Measurements from ENCODE around the gene HEPHL1.

DNA sequence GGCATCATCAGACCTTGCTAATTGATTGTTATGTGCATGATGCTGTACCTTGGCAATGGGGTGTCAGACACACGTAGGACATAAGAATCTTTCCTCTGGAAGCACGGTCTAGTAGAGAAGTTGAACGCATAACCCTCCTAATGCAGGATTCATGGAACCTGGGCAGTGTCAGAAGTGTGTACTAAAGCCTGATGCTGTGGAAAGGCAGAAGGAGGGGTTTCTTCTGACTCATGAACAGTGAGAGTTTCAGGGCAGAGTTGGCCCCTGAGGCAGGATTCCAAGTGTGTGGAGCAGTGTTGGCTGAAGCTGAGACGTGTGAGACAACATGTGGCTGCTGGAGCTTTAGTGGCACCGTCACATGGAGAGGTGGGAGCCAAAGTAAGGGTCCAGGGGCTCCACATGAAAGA is 111.0 kb downstream of the HEPHL1 start:
- TF ChIP-seq CTCF (IDR thresholded peaks at IDR 0.05) = no peak
- no peak for TF ChIP-seq EP300 (IDR thresholded peaks at IDR 0.05)
- no peak for TF ChIP-seq POLR2A (IDR thresholded peaks at IDR 0.05)

All from suprapubic skin (tissue), 3 donors.